ENCODE results near the gene KCNF1.

Gene KCNF1

GRCh38 chr2:10880586-10881321 is 31.0 kb upstream of the KCNF1 start:
- Histone ChIP-seq H3K27ac (ENCODE audit: insufficient read depth, low read depth, low read length, poor library complexity, severe bottlenecking) (no peak overlapping the region), H3K27me3 (ENCODE audit: control insufficient read depth, insufficient read depth, low read length, poor library complexity, severe bottlenecking) (no peaks in the 10 kb centered on the region), H3K4me3 (ENCODE audit: insufficient read depth, low read depth, low read length) (no peak overlapping the region), H3K9me3 (ENCODE audit: control insufficient read depth, low read length) (no peaks in the 10 kb centered on the region), H3K4me1 (ENCODE audit: control insufficient read depth, insufficient read depth, low read length) (peaks cover 31% of the 10 kb centered on the region), H3K36me3 (ENCODE audit: control insufficient read depth, insufficient read depth, low read length) (no peaks in the 10 kb centered on the region)
- 95% methylated on average over 18 to 20 of the region's 20 CpGs for WGBS, 2 experiments

- Histone ChIP-seq H3K9me3 (ENCODE audit: control insufficient read depth, low read length) (no peaks in the 10 kb centered on the region), H3K36me3 (ENCODE audit: control insufficient read depth, insufficient read depth, low read length) (no peaks in the 10 kb centered on the region), H3K27me3 (ENCODE audit: control insufficient read depth, insufficient read depth, low read length, poor library complexity, severe bottlenecking) (no peaks in the 10 kb centered on the region), H3K27ac (ENCODE audit: insufficient read depth, low read depth, low read length, poor library complexity, severe bottlenecking) (no peak overlapping the region), H3K4me3 (ENCODE audit: insufficient read depth, low read depth, low read length) (no peak overlapping the region), H3K4me1 (ENCODE audit: control insufficient read depth, insufficient read depth, low read length) (peaks cover 33% of the 10 kb centered on the region)
- WGBS, 2 experiments = 91% methylated on average over 3 of the region's 3 CpGs
Observed at GRCh38 chr2:10882568-10882967, 29.2 kb upstream of the KCNF1 start.

GRCh38 chr2:10883066-10883465 is 28.7 kb upstream of the KCNF1 start:
- WGBS, 2 experiments = 83 to 93% methylated on average over 5 to 6 of the region's 6 CpGs
- no peak overlapping the region for H3K27ac ChIP-seq (ENCODE audit: insufficient read depth, low read depth, low read length, poor library complexity, severe bottlenecking)
- H3K4me3 ChIP-seq (ENCODE audit: insufficient read depth, low read depth, low read length) = no peak overlapping the region
- H3K9me3 ChIP-seq (ENCODE audit: control insufficient read depth, low read length) = no peaks in the 10 kb centered on the region
- H3K36me3 ChIP-seq (ENCODE audit: control insufficient read depth, insufficient read depth, low read length) = no peaks in the 10 kb centered on the region
- no peaks in the 10 kb centered on the region for H3K27me3 ChIP-seq (ENCODE audit: control insufficient read depth, insufficient read depth, low read length, poor library complexity, severe bottlenecking)
- H3K4me1 ChIP-seq (ENCODE audit: control insufficient read depth, insufficient read depth, low read length) = peaks cover 33% of the 10 kb centered on the region

GRCh38 chr2:10883801-10884478 is 27.8 kb upstream of the KCNF1 start:
- Histone ChIP-seq H3K4me1 (ENCODE audit: control insufficient read depth, insufficient read depth, low read length) (peaks cover 33% of the 10 kb centered on the region), H3K27me3 (ENCODE audit: control insufficient read depth, insufficient read depth, low read length, poor library complexity, severe bottlenecking) (no peaks in the 10 kb centered on the region), H3K4me3 (ENCODE audit: insufficient read depth, low read depth, low read length) (no peak overlapping the region)

GRCh38 chr2:10884574-10884975 is 27.2 kb upstream of the KCNF1 start:
- peaks cover 33% of the 10 kb centered on the region for H3K4me1 ChIP-seq (ENCODE audit: control insufficient read depth, insufficient read depth, low read length)
- H3K27ac ChIP-seq (ENCODE audit: insufficient read depth, low read depth, low read length, poor library complexity, severe bottlenecking) = peak overlapping the region; percentile 33
- no peaks in the 10 kb centered on the region for H3K27me3 ChIP-seq (ENCODE audit: control insufficient read depth, insufficient read depth, low read length, poor library complexity, severe bottlenecking)
- no peaks in the 10 kb centered on the region for H3K36me3 ChIP-seq (ENCODE audit: control insufficient read depth, insufficient read depth, low read length)
- WGBS, 2 experiments = 15 to 16% methylated on average over 5 of the region's 5 CpGs
- H3K4me3 ChIP-seq (ENCODE audit: insufficient read depth, low read depth, low read length) = no peak overlapping the region
- H3K9me3 ChIP-seq (ENCODE audit: control insufficient read depth, low read length) = no peaks in the 10 kb centered on the region

More at GRCh38 chr2:10883801-10884478, 27.8 kb upstream of the KCNF1 start:
- no peak overlapping the region for H3K27ac ChIP-seq (ENCODE audit: insufficient read depth, low read depth, low read length, poor library complexity, severe bottlenecking)
- H3K36me3 ChIP-seq (ENCODE audit: control insufficient read depth, insufficient read depth, low read length) = no peaks in the 10 kb centered on the region
- no peaks in the 10 kb centered on the region for H3K9me3 ChIP-seq (ENCODE audit: control insufficient read depth, low read length)
- 56 to 61% methylated on average over 10 of the region's 10 CpGs for WGBS, 2 experiments

GRCh38 chr2:10885094-10885860 is 26.5 kb upstream of the KCNF1 start:
- Histone ChIP-seq H3K27me3 (ENCODE audit: control insufficient read depth, insufficient read depth, low read length, poor library complexity, severe bottlenecking) (no peaks in the 10 kb centered on the region), H3K4me3 (ENCODE audit: insufficient read depth, low read depth, low read length) (no peak overlapping the region), H3K4me1 (ENCODE audit: control insufficient read depth, insufficient read depth, low read length) (peaks cover 33% of the 10 kb centered on the region), H3K36me3 (ENCODE audit: control insufficient read depth, insufficient read depth, low read length) (no peaks in the 10 kb centered on the region), H3K27ac (ENCODE audit: insufficient read depth, low read depth, low read length, poor library complexity, severe bottlenecking) (no peak overlapping the region), H3K9me3 (ENCODE audit: control insufficient read depth, low read length) (no peaks in the 10 kb centered on the region)
- 83 to 89% methylated on average over 6 of the region's 6 CpGs for WGBS, 2 experiments

- no peak overlapping the region for H3K27ac ChIP-seq (ENCODE audit: insufficient read depth, low read depth, low read length, poor library complexity, severe bottlenecking)
- no peaks in the 10 kb centered on the region for H3K36me3 ChIP-seq (ENCODE audit: control insufficient read depth, insufficient read depth, low read length)
- H3K9me3 ChIP-seq (ENCODE audit: control insufficient read depth, low read length) = no peaks in the 10 kb centered on the region
- H3K27me3 ChIP-seq (ENCODE audit: control insufficient read depth, insufficient read depth, low read length, poor library complexity, severe bottlenecking) = peaks cover 3% of the 10 kb centered on the region
- peaks cover 33% of the 10 kb centered on the region for H3K4me1 ChIP-seq (ENCODE audit: control insufficient read depth, insufficient read depth, low read length)
- no peak overlapping the region for H3K4me3 ChIP-seq (ENCODE audit: insufficient read depth, low read depth, low read length)
- 96 to 97% methylated on average over 2 of the region's 3 CpGs for WGBS, 2 experiments
Observed at GRCh38 chr2:10887476-10887875, 24.3 kb upstream of the KCNF1 start.

GRCh38 chr2:10889651-10890215 is 22.0 kb upstream of the KCNF1 start:
- WGBS, 2 experiments = 93 to 95% methylated on average over 9 of the region's 9 CpGs
- H3K36me3 ChIP-seq (ENCODE audit: control insufficient read depth, insufficient read depth, low read length) = no peaks in the 10 kb centered on the region
- peaks cover 19% of the 10 kb centered on the region for H3K4me1 ChIP-seq (ENCODE audit: control insufficient read depth, insufficient read depth, low read length)
- H3K27ac ChIP-seq (ENCODE audit: insufficient read depth, low read depth, low read length, poor library complexity, severe bottlenecking) = no peak overlapping the region
- peaks cover 3% of the 10 kb centered on the region for H3K27me3 ChIP-seq (ENCODE audit: control insufficient read depth, insufficient read depth, low read length, poor library complexity, severe bottlenecking)
- H3K9me3 ChIP-seq (ENCODE audit: control insufficient read depth, low read length) = no peaks in the 10 kb centered on the region
- no peak overlapping the region for H3K4me3 ChIP-seq (ENCODE audit: insufficient read depth, low read depth, low read length)

GRCh38 chr2:10890706-10891270 is 20.9 kb upstream of the KCNF1 start:
- Histone ChIP-seq H3K4me1 (ENCODE audit: control insufficient read depth, insufficient read depth, low read length) (peaks cover 9% of the 10 kb centered on the region), H3K27ac (ENCODE audit: insufficient read depth, low read depth, low read length, poor library complexity, severe bottlenecking) (no peak overlapping the region), H3K9me3 (ENCODE audit: control insufficient read depth, low read length) (no peaks in the 10 kb centered on the region), H3K4me3 (ENCODE audit: insufficient read depth, low read depth, low read length) (no peak overlapping the region), H3K36me3 (ENCODE audit: control insufficient read depth, insufficient read depth, low read length) (no peaks in the 10 kb centered on the region), H3K27me3 (ENCODE audit: control insufficient read depth, insufficient read depth, low read length, poor library complexity, severe bottlenecking) (peaks cover 3% of the 10 kb centered on the region)
- WGBS, 2 experiments = 90 to 91% methylated on average over 8 of the region's 8 CpGs

Measured in ectodermal cell (in vitro differentiated cells).